ENCODE results near the gene SEPHS2.

The SEPHS2 gene

GRCh38 chr16:30458561-30459394 is 13.1 kb upstream of the SEPHS2 start:
- TF ChIP-seq YY2 (tag by site-specific recombination; IDR thresholded peaks at IDR 0.05) (no peak), ZNF521 (tag by site-specific recombination; IDR thresholded peaks at IDR 0.05) (no peak), SCRT1 (tag by site-specific recombination; IDR thresholded peaks at IDR 0.05; ENCODE audit: borderline replicate concordance) (no peak), ZNF24 (tag by site-specific recombination; IDR thresholded peaks at IDR 0.05) (no peak), ATF2 (tag by site-specific recombination; IDR thresholded peaks at IDR 0.05; ENCODE audit: low read depth) (no peak), AEBP2 (tag by site-specific recombination; IDR thresholded peaks at IDR 0.05; ENCODE audit: borderline replicate concordance) (no peak), GLI2 (tag by site-specific recombination; IDR thresholded peaks at IDR 0.05; ENCODE audit: borderline replicate concordance, low read depth) (no peak), ZNF202 (tag by site-specific recombination; IDR thresholded peaks at IDR 0.05; ENCODE audit: borderline replicate concordance) (no peak), KLF17 (tag by site-specific recombination; IDR thresholded peaks at IDR 0.05) (no peak), ZNF621 (tag by site-specific recombination; IDR thresholded peaks at IDR 0.05) (no peak), ZBTB11 (tag by site-specific recombination; conservative IDR thresholded peaks at IDR 0.05; ENCODE audit: low read depth) (no peak), ZNF571 (tag by site-specific recombination; IDR thresholded peaks at IDR 0.05) (no peak), ZNF398 (tag by site-specific recombination; IDR thresholded peaks at IDR 0.05) (no peak)
- no peak overlapping the region for H3K4me3 ChIP-seq (ENCODE audit: low read depth, low read length)
- CTCF ChIA-PET: interaction anchor here (0.6 to 6.6 kb wide), 3 partner anchors 9 to 476 kb away, joined by 3 to 39 read pairs (median 4); no protein-coding TSS in a partner anchor
- no peak overlapping the region for H3K27ac ChIP-seq (ENCODE audit: extremely low read depth, low read depth, low read length)
- no peaks in the 10 kb centered on the region for H3K4me1 ChIP-seq (ENCODE audit: control insufficient read depth, insufficient read depth, low read length)
- H3K9me3 ChIP-seq (ENCODE audit: control insufficient read depth, insufficient read depth, low read depth, low read length): no peaks in the 10 kb centered on the region
- POLR2A ChIA-PET: no interaction called here
- no peaks in the 10 kb centered on the region for H3K36me3 ChIP-seq (ENCODE audit: control insufficient read depth in 2 of 2, insufficient read depth in 1 of 2, low read length in 2 of 2)

Measured in HEK293 (cell line).